Ramos (cell line): Measurements from ENCODE around the gene CIB4.

Experiments
- in situ Hi-C: fragments of 300-500 bp; cut with MboI; formaldehyde crosslinking; loops from one replicate; pipeline ENCODE4 v1.14.3; 2022; ENCODE audit warnings: low sequenced_read_pairs; ENCODE audit not compliant: unreplicated experiment

Gene CIB4

DNA sequence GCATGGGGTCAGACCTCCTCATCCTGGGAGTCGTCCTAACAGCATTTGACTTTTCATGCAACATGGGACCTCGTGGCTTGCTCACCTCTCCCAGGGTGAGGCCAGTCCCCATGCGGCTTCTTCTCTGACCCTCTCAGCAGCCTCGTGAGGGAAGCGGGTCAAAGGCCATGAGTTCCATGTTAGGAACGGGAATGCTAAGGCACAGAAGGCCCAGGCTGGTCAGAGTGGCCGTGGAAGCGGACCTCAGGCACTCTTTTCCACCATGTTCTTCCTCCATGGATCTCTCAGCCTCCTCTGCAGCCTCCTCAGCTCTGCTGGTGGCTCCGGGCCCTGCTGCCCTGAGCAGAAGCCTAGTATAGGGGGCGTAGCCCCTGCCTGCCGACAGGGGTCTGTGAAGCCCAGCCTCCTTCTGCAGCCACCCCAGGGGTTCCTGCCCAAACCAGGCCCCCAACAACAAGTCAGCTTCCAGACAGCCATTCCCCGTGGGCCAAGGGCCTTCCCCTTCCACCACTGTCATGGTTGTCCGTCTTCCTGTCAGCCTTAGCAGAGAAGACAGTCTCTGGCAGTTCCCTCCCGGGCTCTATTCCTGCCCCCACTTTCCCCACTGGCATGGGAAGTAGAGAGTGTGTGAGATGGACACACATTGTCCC, 103.2 kb downstream of the CIB4 start:
- in situ Hi-C loops: no loop called here

DNA sequence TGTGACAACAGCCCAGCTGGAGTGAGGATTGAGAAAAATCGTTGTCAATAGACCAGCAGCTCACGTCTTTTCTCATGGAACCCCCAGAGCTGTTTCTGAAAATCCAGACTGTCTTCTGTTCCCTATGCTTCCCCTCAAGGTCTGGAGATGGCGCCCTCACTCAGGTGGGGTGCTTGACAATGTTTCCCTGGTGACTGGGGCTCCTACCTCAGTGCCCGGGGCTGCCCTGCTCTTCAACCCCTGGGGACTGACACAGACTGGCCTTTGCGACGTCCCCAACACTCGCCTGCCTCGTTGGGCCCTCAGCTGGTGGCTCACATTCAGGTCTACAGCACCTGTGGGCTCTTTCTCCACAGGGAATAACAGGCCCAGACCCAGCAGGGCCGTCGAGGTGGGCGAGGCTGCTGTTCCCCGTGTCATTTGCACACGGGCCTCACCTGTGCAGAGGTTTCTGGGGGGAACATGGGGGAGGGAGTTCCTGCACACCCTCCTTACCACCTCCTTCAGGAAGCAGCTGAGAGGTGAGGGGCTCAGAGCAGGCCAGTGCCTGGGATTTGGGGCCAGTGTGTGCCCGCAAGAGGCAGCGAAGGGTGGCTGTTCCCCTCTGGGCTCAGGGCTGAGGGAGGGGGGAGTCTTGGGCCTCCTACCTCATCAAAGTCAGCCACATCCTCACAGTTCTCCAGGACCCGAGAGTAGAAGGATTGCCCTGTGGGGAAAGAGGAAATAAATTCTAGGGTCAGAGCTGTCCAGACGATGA, 103.9 kb downstream of the CIB4 start:
- in situ Hi-C loops: no loop called here

GRCh38 chr2:26536371-26537068, 104.6 kb downstream of the CIB4 start:
- in situ Hi-C loops: no loop called here

GRCh38 chr2:26535663-26536275, 105.4 kb downstream of the CIB4 start:
- in situ Hi-C loops: no loop called here

DNA sequence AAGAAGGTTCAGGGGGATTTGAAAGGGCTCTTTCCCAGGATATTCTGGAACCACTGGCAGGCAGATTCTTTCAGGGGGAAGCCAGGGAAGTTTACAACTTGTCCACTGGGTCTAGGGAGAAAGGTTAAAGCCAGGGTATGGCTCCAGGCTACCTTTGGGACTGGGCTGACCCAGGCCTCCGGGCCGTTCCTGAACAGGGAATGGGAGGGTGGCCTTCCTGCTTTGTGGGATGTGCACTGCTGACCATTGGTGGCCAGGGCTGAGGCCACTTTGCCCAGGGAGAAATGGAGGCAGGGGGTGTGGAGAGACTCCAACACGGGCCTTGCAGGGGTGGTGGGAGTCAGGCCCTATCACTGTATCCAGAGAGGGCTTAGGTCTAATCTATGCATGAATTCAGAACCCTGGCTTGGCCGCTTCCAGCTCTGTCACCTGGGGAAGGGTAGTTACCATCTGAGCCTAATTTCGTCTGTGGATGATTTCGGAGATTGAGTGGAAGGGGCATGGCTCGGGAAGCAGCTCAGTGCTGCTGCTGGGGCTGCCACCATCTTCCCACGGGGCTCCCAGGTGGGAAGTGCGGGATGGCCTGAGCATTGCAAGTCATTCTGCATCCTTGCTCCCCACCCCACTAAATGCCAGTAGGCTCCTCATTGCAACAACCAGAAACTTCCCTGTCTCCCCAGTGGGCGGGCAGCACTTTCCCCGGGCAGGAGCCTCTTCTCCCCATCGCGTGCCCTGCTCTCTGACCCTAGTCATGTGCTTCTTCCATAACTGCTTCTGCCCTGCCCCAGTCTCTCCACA, 106.1 kb downstream of the CIB4 start:
- in situ Hi-C loops: no loop called here

- in situ Hi-C loops: no loop called here
Observed at GRCh38 chr2:26534098-26534864, 106.9 kb downstream of the CIB4 start.

- in situ Hi-C loops: no loop called here
Observed at GRCh38 chr2:26533661-26534060, 107.5 kb downstream of the CIB4 start.

DNA sequence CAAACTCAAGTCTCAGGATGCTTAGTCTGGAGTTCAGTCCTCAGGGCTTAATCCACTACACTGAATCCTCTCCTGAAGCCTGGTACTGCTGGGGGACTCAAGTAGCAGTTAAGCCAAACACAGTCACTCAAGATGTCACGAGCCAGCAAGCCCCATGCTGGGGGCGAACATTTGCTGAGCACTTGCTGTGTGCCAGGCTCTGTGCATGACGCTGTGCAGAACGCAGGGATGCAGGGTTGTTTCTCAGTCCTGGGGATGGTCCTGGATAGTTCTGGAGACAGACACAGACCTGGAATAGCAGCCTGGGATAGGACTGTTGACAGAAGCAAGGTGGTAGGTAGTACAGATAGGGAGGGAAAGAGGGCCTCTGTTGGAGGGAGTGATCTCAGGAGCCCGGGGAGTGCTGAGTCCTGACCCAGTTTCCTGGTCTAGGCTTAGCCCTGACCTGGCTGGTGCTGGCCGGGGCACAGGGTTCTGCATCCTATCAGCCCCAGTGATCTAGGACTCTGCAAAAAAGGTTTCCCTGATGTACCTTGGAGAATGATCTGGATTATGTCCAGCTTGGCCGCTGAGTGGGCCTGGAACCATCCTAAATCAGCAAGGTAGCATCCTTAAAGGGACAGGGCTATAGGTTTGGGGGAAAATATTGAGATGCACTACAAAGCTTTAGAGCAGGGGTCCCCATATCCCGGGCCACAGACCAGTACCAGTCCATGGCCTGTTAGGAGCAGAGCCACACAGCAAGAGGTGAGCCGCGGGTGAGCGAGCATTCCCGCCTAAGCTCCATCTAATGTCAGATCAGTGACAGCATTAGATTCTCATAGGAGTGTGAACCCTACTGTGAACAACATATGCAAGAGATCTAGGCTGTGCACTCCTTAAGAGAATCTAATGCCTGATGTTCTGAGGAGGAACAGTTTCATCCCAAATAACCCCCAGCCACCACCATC, 108.6 kb downstream of the CIB4 start:
- in situ Hi-C loops: no loop called here
